GM23338 (cell line): ENCODE data around the gene OR5C1.

Source experiments
- CREB1 ChIP-seq: fragments of 250-450 bp; sonication (Bioruptor Pico); IDR thresholded peaks from 2 replicates; pipeline ENCODE4 v1.5.0; 2020; ENCODE audit warnings: low read depth, mild to moderate bottlenecking, moderate library complexity
- CTCF ChIP-seq, 2 experiments: fragments of 200-600 bp in 1 of 2; sonication (generic) in 1 of 2; conservative IDR thresholded peaks; 2 replicates each; pipeline versions ENCODE4 v1.5.1 to v1.6.1; 2016 to 2017; ENCODE audit warnings: antibody characterized with exemption in 2 of 2, low read depth in 2 of 2, mild to moderate bottlenecking in 2 of 2, moderate library complexity in 1 of 2
- ETS1 ChIP-seq: IDR thresholded peaks from 2 replicates; pipeline ENCODE4 v1.6.1; 2016; ENCODE audit warnings: antibody characterized with exemption
- EZH2 ChIP-seq: fragments of 200-600 bp; sonication (generic); IDR thresholded peaks from one replicate; pipeline ENCODE4 v1.8.0; 2017; ENCODE audit warnings: antibody characterized with exemption, mild to moderate bottlenecking, low read depth; ENCODE audit not compliant: unreplicated experiment
- EZH2phosphoT487 ChIP-seq: fragments of 200-600 bp; sonication (generic); IDR thresholded peaks from one replicate; pipeline ENCODE4 v1.8.1; 2018; ENCODE audit warnings: antibody characterized with exemption; ENCODE audit not compliant: unreplicated experiment
- JUNB ChIP-seq: IDR thresholded peaks from one replicate; pipeline ENCODE4 v1.6.1; 2016; ENCODE audit warnings: antibody characterized with exemption; ENCODE audit not compliant: unreplicated experiment
- NANOG ChIP-seq: IDR thresholded peaks from 2 replicates; pipeline ENCODE4 v1.6.1; 2016; ENCODE audit warnings: antibody characterized with exemption, borderline replicate concordance
- POLR2AphosphoS5 ChIP-seq: IDR thresholded peaks from 2 replicates; pipeline ENCODE4 v1.6.1; 2016; ENCODE audit warnings: antibody characterized with exemption, low read depth
- REST ChIP-seq: IDR thresholded peaks from one replicate; pipeline ENCODE4 v1.6.1; 2018; ENCODE audit warnings: antibody characterized with exemption; ENCODE audit not compliant: unreplicated experiment
- ZNF114 ChIP-seq: fragments of 250-450 bp; sonication (Bioruptor Pico); IDR thresholded peaks from 2 replicates; pipeline ENCODE4 v1.5.0; 2020; ENCODE audit warnings: mild to moderate bottlenecking, moderate library complexity

- TF ChIP-seq CTCF (conservative IDR thresholded peaks at IDR 0.05; ENCODE audit: low read depth in 2 of 2) (no peak), CREB1 (CRISPR knock-in tag) (no peak), POLR2AphosphoS5 (no peak), JUNB (no peak), EZH2 (no peak), REST (no peak), ETS1 (no peak), EZH2phosphoT487 (no peak), NANOG (no peak), ZNF114 (CRISPR knock-in tag) (no peak)
Measured at GRCh38 chr9:122819791-122820489, 31.2 kb downstream of the OR5C1 start.
